HepG2 (cell line): ENCODE measurements around the gene FXYD6. TPM values are rescaled to one million over a fixed set of nuclear protein-coding genes. Genes with fewer than 3 reads are reported as not detected.

Experiments used
- ATAC-seq: fragments of 200-7000 bp; cut with Tn5 transposase; 3 replicates; pipeline ENCODE4 v1.9.1; 2020; ENCODE audit warnings: mild to moderate bottlenecking, moderate library complexity
- BruUV-seq: library from RNA; stranded (reverse); fragments of 400-500 nt; replicated peaks from 2 replicates; lab custom pipeline; 2021; lab: Mats Ljungman, UMichigan
- CTCF ChIA-PET: fragments of 300-600 bp; formaldehyde crosslinking; extraction: SDS; loops from one replicate; lab custom pipeline; 2021; ENCODE audit warnings: low total read pairs, inconsistent platforms, low intra/inter-chr PET ratio; lab: Yijun Ruan, JAX
- POLR2A ChIA-PET: fragments of 350-600 bp; sonication (Branson Sonifier 250); formaldehyde crosslinking; loops from one replicate; lab custom pipeline; 2020; ENCODE audit warnings: antibody characterized with exemption, inconsistent platforms; lab: Yijun Ruan, JAX
- DNase-seq: peaks from one replicate; pipeline ENCODE4 v3.0.0-alpha.2; 2015; ENCODE audit warnings: low spot score
- FAIRE-seq: peaks from 3 replicates; lab custom pipeline; 2011; peaks lifted over from hg19 to GRCh38; lab: Jason Lieb, UNC
- H2AFZ ChIP-seq: one replicate; pipeline ENCODE4 v1.6.1; 2011; ENCODE audit warnings: low read length, inconsistent platforms
- H3K27ac ChIP-seq: fragments of 300-600 bp; 3 replicates; pipeline ENCODE4 v1.8.0; 2011; ENCODE audit warnings: mixed run types, mild to moderate bottlenecking, mixed read lengths, low read length, inconsistent platforms; ENCODE audit not compliant: insufficient read depth; ENCODE audit errors: extremely low read length
- H3K27me3 ChIP-seq, 2 experiments: fragments of 200-600 bp in 1 of 2; 2 replicates in 1 of 2; 3 replicates in 1 of 2; pipeline versions ENCODE4 v1.6.0 to v1.8.0; 2011; ENCODE audit warnings: low read length in 2 of 2, mild to moderate bottlenecking in 2 of 2, moderate library complexity in 2 of 2, inconsistent platforms in 1 of 2; ENCODE audit not compliant: insufficient read depth in 2 of 2, control insufficient read depth in 1 of 2
- H3K36me3 ChIP-seq, 2 experiments: fragments of 200-600 bp in 1 of 2; replicated peaks in 1 of 2; 2 replicates in 1 of 2; 3 replicates in 1 of 2; pipeline versions ENCODE4 v1.5.1 to v1.8.0; 2011; ENCODE audit warnings: low read length in 2 of 2, inconsistent platforms in 1 of 2; ENCODE audit not compliant: insufficient read depth in 2 of 2, control insufficient read depth in 1 of 2
- H3K4me1 ChIP-seq: 2 replicates; pipeline ENCODE4 v1.5.1; 2012; ENCODE audit warnings: low read length, inconsistent platforms; ENCODE audit not compliant: insufficient read depth
- H3K4me2 ChIP-seq: 2 replicates; pipeline ENCODE4 v1.6.0; 2011; ENCODE audit warnings: low read depth, low read length, inconsistent platforms
- H3K4me3 ChIP-seq, 3 experiments: fragments of 200-600 bp in 1 of 3; sonication (generic), shearing (Covaris generic) in 1 of 3; replicated peaks in 1 of 3; 2 replicates each; pipeline ENCODE4 v1.5.1; 2011 to 2016; ENCODE audit warnings: low read length in 3 of 3, inconsistent platforms in 2 of 3, low read depth in 2 of 3, mild to moderate bottlenecking in 2 of 3, control low read depth in 1 of 3, mixed read lengths in 1 of 3; ENCODE audit not compliant: insufficient read depth in 1 of 3
- H3K79me2 ChIP-seq: one replicate; pipeline ENCODE4 v1.6.1; 2011; ENCODE audit warnings: low read length, inconsistent platforms; ENCODE audit not compliant: insufficient read depth
- H3K9ac ChIP-seq: 2 replicates; pipeline ENCODE4 v1.6.0; 2011; ENCODE audit warnings: mild to moderate bottlenecking, low read depth, low read length, inconsistent platforms; ENCODE audit not compliant: insufficient read depth
- H3K9me3 ChIP-seq: 2 replicates; pipeline ENCODE4 v1.5.1; 2012; ENCODE audit warnings: mild to moderate bottlenecking, low read length
- H4K20me1 ChIP-seq: 2 replicates; pipeline ENCODE4 v1.6.0; 2011; ENCODE audit warnings: inconsistent platforms, mild to moderate bottlenecking, low read length, moderate library complexity; ENCODE audit not compliant: insufficient read depth
- DNMT1 ChIP-seq: sonication (generic); formaldehyde crosslinking; IDR thresholded peaks from 2 replicates; pipeline ENCODE4 v1.5.1; 2020; ENCODE audit warnings: mild to moderate bottlenecking, missing genetic modification reagents
- ETS1 ChIP-seq: sonication (generic); formaldehyde crosslinking; IDR thresholded peaks from 2 replicates; pipeline ENCODE4 v1.4.0; 2020; ENCODE audit warnings: missing genetic modification reagents
- FOXM1 ChIP-seq: sonication (generic); formaldehyde crosslinking; IDR thresholded peaks from 2 replicates; pipeline ENCODE4 v1.5.0; 2020; ENCODE audit warnings: missing genetic modification reagents
- MZF1 ChIP-seq: sonication (generic); formaldehyde crosslinking; IDR thresholded peaks from 2 replicates; pipeline ENCODE4 v1.8.1; 2023; ENCODE audit warnings: mild to moderate bottlenecking, missing genetic modification reagents, borderline replicate concordance
- PITX1 ChIP-seq: sonication (generic); formaldehyde crosslinking; IDR thresholded peaks from 2 replicates; pipeline ENCODE4 v1.5.1; 2020; ENCODE audit warnings: mild to moderate bottlenecking, missing genetic modification reagents
- ZNF232 ChIP-seq: sonication (generic); formaldehyde crosslinking; IDR thresholded peaks from 2 replicates; pipeline ENCODE4 v1.4.0; 2020; ENCODE audit warnings: missing genetic modification reagents, borderline replicate concordance
- ZNF549 ChIP-seq: sonication (generic); formaldehyde crosslinking; IDR thresholded peaks from 2 replicates; pipeline ENCODE4 v1.5.0; 2020; ENCODE audit warnings: missing genetic modification reagents
- ZNF768 ChIP-seq: sonication (generic); formaldehyde crosslinking; IDR thresholded peaks from 2 replicates; pipeline ENCODE4 v1.4.0; 2020; ENCODE audit warnings: missing genetic modification reagents
- ZNF780A ChIP-seq: sonication (generic); formaldehyde crosslinking; IDR thresholded peaks from 2 replicates; pipeline ENCODE4 v1.8.0; 2022; ENCODE audit warnings: mild to moderate bottlenecking, missing genetic modification reagents, moderate library complexity
- whole genome bisulfite sequencing: methylation state at CpG from one replicate; pipeline ENCODE4 v1.1.6; 2017; ENCODE audit warnings: low lambda C conversion rate; 5-methylcytosine and 5-hydroxymethylcytosine counted together
- in situ Hi-C: cut with HindIII; loops from 2 replicates; pipeline ENCODE4 v1.10.0; 2017; ENCODE audit warnings: low pct_unique_long_range_greater_than_20kb; ENCODE audit not compliant: extremely low pct_ligation_motif_present
- intact Hi-C: fragments of 100-400 bp; cut with micrococcal nuclease; formaldehyde crosslinking; loops from one replicate; pipeline ENCODE4 v1.10.0; 2022; ENCODE audit not compliant: unreplicated experiment
- polyA plus RNA-seq, 8 experiments: library from polyadenylated mRNA; depleted of rRNA in 3 of 8; stranded (reverse) in 7 of 8; unstranded in 1 of 8; fragments of >200 nt; fragmentation: Illumina TruSeq in 4 of 8; extraction: Trizol in 4 of 8; gene quantifications; 2 replicates each; pipeline versions ENCODE4 v1.2.1 to v1.2.3, GENCODE V29; 2011 to 2016; ENCODE audit warnings: low read depth in 4 of 8, missing spikeins in 1 of 8, mixed read lengths in 1 of 8; ENCODE audit not compliant: insufficient read depth in 1 of 8
- total RNA-seq, 5 experiments: library from RNA; depleted of rRNA; stranded (reverse); fragments of >200 nt; fragmentation: Illumina TruSeq; extraction: Trizol; gene quantifications; 2 replicates each; pipeline ENCODE4 v1.2.3, GENCODE V29; 2016; ENCODE audit warnings: low read depth in 1 of 5
- TF ChIP-seq, protein P1 (sequence below): sonication (generic); formaldehyde crosslinking; IDR thresholded peaks from 2 replicates; pipeline ENCODE4 v1.5.1; 2020; ENCODE audit warnings: mild to moderate bottlenecking, moderate library complexity, missing genetic modification reagents

The FXYD6 gene
- total and polyA plus RNA-seq, 2 of the 13 experiments (the other 11 are each of a cell fraction or from before 2014, with no cell fraction given): not detected

GRCh38 chr11:117884994-117885393 is 8.5 kb upstream of the FXYD6 start:
- Histone ChIP-seq H3K4me2 (no peak overlapping the region), H2AFZ (no peak overlapping the region), H3K9me3 (no peaks in the 10 kb centered on the region), H3K79me2 (no peaks in the 10 kb centered on the region), H3K4me1 (peaks cover 9% of the 10 kb centered on the region), H3K4me3 (no peak overlapping the region), H4K20me1 (no peaks in the 10 kb centered on the region), H3K36me3 (no peaks in the 10 kb centered on the region), H3K27me3 (peaks cover 2 to 60% of the 10 kb centered on the region in 2 experiments; a peak in 3 of 5 replicates), H3K9ac (no peak overlapping the region), H3K27ac (no peak overlapping the region)
- WGBS: 43% methylated on average over 7 of the region's 7 CpGs
- no TSS peak for BruUV-seq
- no peak for ATAC-seq
- TF ChIP-seq ZNF780A (no peak), ETS1 (CRISPR knock-in tag) (no peak)
- TF ChIP-seq, protein P1, sequence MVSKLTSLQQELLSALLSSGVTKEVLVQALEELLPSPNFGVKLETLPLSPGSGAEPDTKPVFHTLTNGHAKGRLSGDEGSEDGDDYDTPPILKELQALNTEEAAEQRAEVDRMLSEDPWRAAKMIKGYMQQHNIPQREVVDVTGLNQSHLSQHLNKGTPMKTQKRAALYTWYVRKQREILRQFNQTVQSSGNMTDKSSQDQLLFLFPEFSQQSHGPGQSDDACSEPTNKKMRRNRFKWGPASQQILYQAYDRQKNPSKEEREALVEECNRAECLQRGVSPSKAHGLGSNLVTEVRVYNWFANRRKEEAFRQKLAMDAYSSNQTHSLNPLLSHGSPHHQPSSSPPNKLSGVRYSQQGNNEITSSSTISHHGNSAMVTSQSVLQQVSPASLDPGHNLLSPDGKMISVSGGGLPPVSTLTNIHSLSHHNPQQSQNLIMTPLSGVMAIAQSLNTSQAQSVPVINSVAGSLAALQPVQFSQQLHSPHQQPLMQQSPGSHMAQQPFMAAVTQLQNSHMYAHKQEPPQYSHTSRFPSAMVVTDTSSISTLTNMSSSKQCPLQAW (CRISPR knock-in tag): no peak
- no peak for FAIRE-seq
- intact Hi-C loops: no loop called here
- no peak for DNase-seq
- ChIA-PET POLR2A (no interaction called here), CTCF (no interaction called here)
- in situ Hi-C loops: no loop called here

GRCh38 chr11:117883063-117883462 is 6.6 kb upstream of the FXYD6 start:
- no peak overlapping the region for H3K4me3 ChIP-seq
- peaks cover 2 to 79% of the 10 kb centered on the region in 2 experiments; a peak in 4 of 5 replicates for H3K27me3 ChIP-seq
- ATAC-seq (no peak), FAIRE-seq (no peak), DNase-seq (no peak)
- H2AFZ ChIP-seq: no peak overlapping the region
- in situ Hi-C loops: no loop called here
- H3K36me3 ChIP-seq: no peaks in the 10 kb centered on the region
- no TSS peak for BruUV-seq
- no peak overlapping the region for H3K4me2 ChIP-seq
- peaks cover 9% of the 10 kb centered on the region for H3K4me1 ChIP-seq
- intact Hi-C loops: no loop called here
- WGBS: 0% methylated on average over 3 of the region's 3 CpGs
- no peak overlapping the region for H3K9ac ChIP-seq
- ChIA-PET POLR2A (no interaction called here), CTCF (no interaction called here)
- no peaks in the 10 kb centered on the region for H3K9me3 ChIP-seq
- H3K79me2 ChIP-seq: no peaks in the 10 kb centered on the region
- no peak overlapping the region for H3K27ac ChIP-seq
- TF ChIP-seq PITX1 (CRISPR knock-in tag) (no peak), ZNF549 (CRISPR knock-in tag) (no peak), ZNF768 (CRISPR knock-in tag) (no peak), MZF1 (no peak), ZNF232 (no peak), DNMT1 (CRISPR knock-in tag) (no peak), FOXM1 (no peak)
- H4K20me1 ChIP-seq: no peaks in the 10 kb centered on the region
